Measurements from ENCODE around the gene SGO2. TPM values are rescaled to one million over a fixed set of nuclear protein-coding genes. Genes with fewer than 3 reads are reported as not detected.
"Not testable (repeated sequence)": the region's sequence is repeated elsewhere in the genome, so short reads cannot be mapped to it uniquely, and the experiment has no call there.

Gene SGO2
- total RNA-seq, 1 donor from 2014 or later = 4.7 TPM

DNA sequence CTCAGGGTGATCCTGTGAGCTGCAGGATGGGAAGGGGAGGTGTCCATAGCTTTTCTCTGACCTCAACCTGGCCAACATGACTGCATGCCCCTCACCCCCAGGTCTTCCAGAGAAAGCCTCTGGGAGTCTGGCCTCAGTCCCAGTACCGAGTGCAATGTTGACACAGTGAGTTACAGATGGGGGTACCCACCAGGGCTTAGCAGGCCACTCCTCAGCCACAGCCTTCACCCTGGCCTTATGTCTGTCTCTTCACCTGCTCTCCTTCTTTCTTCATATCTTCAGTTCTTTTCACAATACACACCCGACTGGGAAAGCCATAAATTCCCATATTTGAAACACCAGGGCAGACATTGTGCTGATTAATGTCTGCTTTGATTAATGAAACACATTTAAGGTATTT lies 93.3 kb downstream of the SGO2 start:
- no peak for DNase-seq (ENCODE audit: low read depth in 2 of 2)

GRCh38 chr2:200620606-200621390 lies 94.8 kb downstream of the SGO2 start:
- no peak for DNase-seq (ENCODE audit: low read depth in 2 of 2)

- no peak for DNase-seq (ENCODE audit: low read depth in 2 of 2)
These were observed 96.1 kb downstream of the SGO2 start for GRCh38 chr2:200622106-200622505.

GRCh38 chr2:200624026-200624425 lies 98.0 kb downstream of the SGO2 start:
- no peak for DNase-seq (ENCODE audit: low read depth in 2 of 2)

- no peak for DNase-seq (ENCODE audit: low read depth in 2 of 2)
These were observed 98.7 kb downstream of the SGO2 start for GRCh38 chr2:200624658-200625057.

DNA sequence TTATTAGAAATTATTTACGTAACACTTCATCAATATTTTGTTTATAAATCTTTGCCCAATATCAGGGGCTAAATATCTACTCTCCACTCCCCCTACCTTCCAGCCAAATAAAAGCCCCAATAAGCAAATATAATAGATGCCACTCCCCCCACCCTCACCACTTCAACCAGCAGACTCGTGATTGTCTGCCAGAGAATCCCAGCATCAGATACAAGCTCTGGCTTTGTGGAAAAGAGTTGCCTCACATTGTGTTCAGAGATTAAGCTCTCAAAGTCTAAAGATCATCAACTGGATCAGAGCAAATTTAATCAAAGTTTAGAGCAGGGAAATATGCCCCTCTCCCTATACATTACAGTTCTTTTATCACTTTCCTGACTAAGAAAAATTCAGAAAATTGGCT lies 99.3 kb downstream of the SGO2 start:
- DNase-seq (ENCODE audit: low read depth in 2 of 2) = no peak

DNA sequence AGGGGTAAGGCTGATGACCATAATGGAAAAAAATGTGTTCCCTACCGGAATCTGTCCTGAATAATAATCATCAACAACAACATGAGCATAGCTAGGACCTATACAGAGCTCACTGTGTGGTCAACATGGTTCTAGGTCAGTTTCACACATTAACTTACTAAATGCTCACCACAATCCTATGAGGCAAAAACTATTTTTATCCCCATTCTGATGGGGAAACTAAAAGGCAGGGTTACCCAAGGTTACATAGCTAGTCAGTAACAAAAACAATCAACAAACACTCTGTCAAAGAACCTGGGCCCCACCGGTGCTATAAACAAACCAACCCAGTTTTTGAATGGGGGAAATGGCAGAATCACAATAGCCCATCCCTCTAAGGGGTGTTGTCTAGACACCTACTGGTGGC lies 100.0 kb downstream of the SGO2 start:
- no peak for DNase-seq (ENCODE audit: low read depth in 2 of 2)

DNA sequence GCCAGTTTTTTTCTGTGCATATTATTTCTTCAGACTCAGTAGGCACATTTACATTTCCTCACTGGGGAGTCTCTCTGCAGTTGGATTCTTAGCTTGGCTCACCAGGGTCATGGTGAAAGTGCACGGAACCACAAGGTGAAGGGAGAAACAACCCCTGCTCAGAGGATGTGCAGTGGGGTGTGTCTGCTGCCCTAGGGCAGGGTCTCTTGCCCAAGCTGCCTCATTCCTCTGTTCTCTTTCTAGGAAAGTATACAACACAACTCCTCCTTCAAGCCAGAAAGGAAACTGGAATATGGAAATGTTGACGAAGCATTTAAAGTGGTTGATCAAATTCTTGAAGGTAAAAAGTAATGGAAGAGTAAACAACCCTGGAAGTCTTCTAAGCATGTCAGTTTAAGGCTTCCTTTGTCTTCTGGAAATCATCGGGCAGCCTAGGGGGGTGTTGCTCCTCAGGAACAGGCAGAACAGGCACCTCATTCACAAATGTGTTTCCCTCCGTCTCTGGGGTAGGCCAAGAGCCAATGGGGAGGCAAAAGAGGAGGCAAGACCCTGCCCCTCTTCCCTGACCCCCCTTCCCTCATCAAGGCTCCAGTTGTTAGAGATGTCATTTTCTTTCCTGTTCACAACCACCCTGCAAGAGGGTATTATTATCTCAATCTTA lies 101.2 kb downstream of the SGO2 start:
- no peak for DNase-seq (ENCODE audit: low read depth in 2 of 2)

- DNase-seq (ENCODE audit: low read depth in 2 of 2) = not testable (repeated sequence)
These were observed 102.5 kb downstream of the SGO2 start for GRCh38 chr2:200628461-200628860.

GRCh38 chr2:200631287-200631686 lies 105.3 kb downstream of the SGO2 start:
- DNase-seq (ENCODE audit: low read depth in 2 of 2) = no peak

Other genes with a start within 250 kb of the SGO2 start
- 9.4 and 11.1 TPM in 2 replicates for gene SPATS2L, start 219.5 kb upstream of the SGO2 start, total RNA-seq
- 6.2 and 7.8 TPM in 2 replicates for gene KCTD18, start 16.1 kb upstream of the SGO2 start, total RNA-seq
- 0.76 and 5.4 TPM in 2 replicates for gene AOX1, start 59.8 kb downstream of the SGO2 start, total RNA-seq